Activated naive CD4-positive, alpha-beta T cell treated with anti-CD3 and anti-CD28 coated beads, Interleukin-2, amount 50 U/mL, for 72 hours (primary cell): Measurements from ENCODE around the gene ZNF674. TPM values are rescaled to one million over a fixed set of nuclear protein-coding genes. Genes with fewer than 3 reads are reported as not detected.

Experiments
- ATAC-seq, 2 donors: fragments of 150-1000 bp; cut with Tn5 transposase; 2 replicates each; pipeline ENCODE4 v1.10.0; 2021; ENCODE audit warnings: mild to moderate bottlenecking in 2 of 2, moderate library complexity in 2 of 2
- DNase-seq, 2 donors: peaks; one replicate each; pipeline ENCODE4 v3.0.0; 2021 to 2022; ENCODE audit warnings: low spot score in 2 of 2
- H3K27ac Mint-ChIP-seq, 2 donors: one replicate each; pipeline ENCODE4 v1.8.0; 2022; ENCODE audit warnings: mild to moderate bottlenecking in 2 of 2, mixed read lengths in 2 of 2
- H3K36me3 Mint-ChIP-seq, 2 donors: one replicate each; pipeline ENCODE4 v1.8.0; 2022; ENCODE audit warnings: mixed read lengths in 2 of 2
- H3K9me3 Mint-ChIP-seq, 2 donors: one replicate each; pipeline ENCODE4 v1.8.0; 2022; ENCODE audit warnings: mixed read lengths in 2 of 2
- total RNA-seq, 2 donors: library from RNA; stranded (reverse); gene quantifications; one replicate each; pipeline ENCODE4 v1.2.3, GENCODE V29; 2022

ZNF674 gene
- total RNA-seq: 1 to 10 TPM; 2.3 to 3.1 TPM

DNA sequence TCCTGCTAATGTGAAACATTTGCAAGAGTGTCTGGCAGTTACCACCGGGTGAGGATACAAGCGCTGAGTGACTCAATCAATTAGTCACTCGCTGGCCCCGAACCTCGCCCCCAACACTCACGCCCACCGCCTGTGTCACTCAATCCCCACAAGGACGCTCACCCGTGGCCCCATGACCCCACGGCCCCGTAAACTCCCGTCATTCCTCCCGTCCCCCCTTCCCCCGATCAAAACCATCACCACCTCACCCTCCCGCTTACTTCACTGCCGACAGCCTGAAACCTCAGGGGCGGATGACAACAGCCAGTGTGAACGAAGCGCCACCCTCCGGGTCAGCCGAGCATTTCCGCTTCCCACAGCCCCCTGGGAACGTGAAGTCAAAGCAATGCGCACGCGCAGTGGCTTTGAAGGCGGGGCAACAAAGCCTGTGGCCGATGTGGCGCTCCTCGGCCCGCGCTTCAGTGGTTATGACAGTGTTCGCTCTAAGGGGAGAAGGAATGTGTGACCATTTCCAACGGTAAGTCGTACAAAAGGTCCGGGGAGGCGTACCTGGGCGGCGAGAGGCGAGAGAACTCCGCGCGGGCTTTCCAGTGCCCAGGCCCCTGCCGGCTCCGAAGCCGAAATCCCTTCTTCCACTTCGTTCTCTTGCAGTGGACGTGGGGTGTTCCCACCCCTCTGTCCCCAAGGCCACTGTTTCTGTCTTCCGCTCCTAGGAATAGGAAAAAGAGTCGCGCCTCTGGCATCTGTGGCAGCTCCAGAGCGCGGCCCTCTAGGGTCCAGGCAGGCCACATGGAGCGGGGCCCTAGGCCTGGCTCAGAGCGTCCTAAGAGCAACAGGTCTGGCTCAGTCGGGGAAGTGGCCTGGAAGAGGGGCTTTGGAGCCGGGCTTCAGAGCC is at the start of gene ZNF674:
Gene ZNF674 (minus strand): TSS at position 311 of the 895 bp plus-strand sequence. CDS start 3,334 bp downstream, outside the sequence.
- peaks cover 4 to 6% of the 10 kb centered on the region in 2 donors for H3K36me3 Mint-ChIP-seq
- H3K27ac Mint-ChIP-seq: peak within 1 kb of the TSS; percentile 86 to 96
- ATAC-seq (peak; percentile 89 to 93), DNase-seq (peak; percentile 88 to 91)
- no peaks in the 10 kb centered on the region for H3K9me3 Mint-ChIP-seq

GRCh38 chrX:46589977-46590723 is 44.9 kb upstream of the ZNF674 start:
- ATAC-seq (no peak), DNase-seq (no peak)
- Mint-ChIP-seq H3K9me3 (no peaks in the 10 kb centered on the region), H3K36me3 (no peaks in the 10 kb centered on the region), H3K27ac (no peak overlapping the region)

DNA sequence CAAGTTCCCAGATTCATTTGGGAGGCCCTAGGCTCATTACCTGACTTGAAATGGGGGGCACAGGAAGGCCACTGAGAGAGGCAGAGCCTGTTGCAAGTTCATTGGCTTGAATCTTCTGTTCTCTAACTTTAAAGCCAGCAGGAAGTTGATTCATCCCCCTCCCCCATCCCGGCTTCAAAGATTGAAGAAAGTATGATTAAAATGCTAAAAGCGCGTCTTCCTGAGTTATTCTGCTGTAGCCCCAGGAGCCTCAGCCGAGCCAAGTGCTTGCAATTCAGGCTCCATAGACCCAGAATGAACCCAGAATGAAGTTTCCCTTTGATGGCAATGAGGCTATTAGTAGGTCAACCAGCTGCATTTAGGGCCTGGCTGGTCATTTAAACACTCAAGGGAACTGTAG is 43.0 kb upstream of the ZNF674 start:
- ATAC-seq (peak; percentile 29 to 46), DNase-seq (peak in 1 of 2 donors; percentile 38)
- H3K36me3 Mint-ChIP-seq: no peaks in the 10 kb centered on the region
- peak overlapping the region; percentile 68 to 81 for H3K27ac Mint-ChIP-seq
- no peaks in the 10 kb centered on the region for H3K9me3 Mint-ChIP-seq

DNA sequence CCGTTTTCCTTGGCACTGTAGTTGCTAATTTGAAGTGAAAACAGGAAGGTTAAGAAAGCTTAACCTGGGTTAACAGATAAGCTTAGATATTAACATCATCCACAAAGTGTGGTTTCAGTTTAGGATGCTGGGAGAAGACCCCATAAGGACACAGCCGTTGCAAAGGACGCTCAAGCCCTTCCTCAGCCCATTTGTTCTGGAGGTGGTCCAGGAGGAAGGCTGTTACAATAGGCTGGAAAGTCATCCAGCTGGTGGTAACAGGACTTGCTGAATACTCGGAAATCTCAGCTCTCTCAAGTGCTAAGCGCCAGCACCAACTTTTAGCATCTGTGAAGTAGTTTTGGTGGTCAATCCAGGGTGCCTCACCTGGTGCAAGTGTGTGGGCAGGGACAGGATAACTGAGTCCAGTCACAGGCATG is 42.5 kb upstream of the ZNF674 start:
- Mint-ChIP-seq H3K36me3 (no peaks in the 10 kb centered on the region), H3K9me3 (no peaks in the 10 kb centered on the region), H3K27ac (peak overlapping the region in 1 of 2 donors; percentile 68)
- DNase-seq (no peak), ATAC-seq (peak; percentile 21 to 62)

GRCh38 chrX:46587158-46587557 is 41.9 kb upstream of the ZNF674 start:
- peak; percentile 75 to 87 for ATAC-seq
- Mint-ChIP-seq H3K36me3 (no peaks in the 10 kb centered on the region), H3K9me3 (no peaks in the 10 kb centered on the region), H3K27ac (peak overlapping the region in 1 of 2 donors; percentile 74)
- no peak for DNase-seq

GRCh38 chrX:46584736-46585135 is 39.5 kb upstream of the ZNF674 start:
- ATAC-seq (no peak), DNase-seq (no peak)
- H3K9me3 Mint-ChIP-seq: no peaks in the 10 kb centered on the region
- no peaks in the 10 kb centered on the region for H3K36me3 Mint-ChIP-seq
- H3K27ac Mint-ChIP-seq: no peak overlapping the region

DNA sequence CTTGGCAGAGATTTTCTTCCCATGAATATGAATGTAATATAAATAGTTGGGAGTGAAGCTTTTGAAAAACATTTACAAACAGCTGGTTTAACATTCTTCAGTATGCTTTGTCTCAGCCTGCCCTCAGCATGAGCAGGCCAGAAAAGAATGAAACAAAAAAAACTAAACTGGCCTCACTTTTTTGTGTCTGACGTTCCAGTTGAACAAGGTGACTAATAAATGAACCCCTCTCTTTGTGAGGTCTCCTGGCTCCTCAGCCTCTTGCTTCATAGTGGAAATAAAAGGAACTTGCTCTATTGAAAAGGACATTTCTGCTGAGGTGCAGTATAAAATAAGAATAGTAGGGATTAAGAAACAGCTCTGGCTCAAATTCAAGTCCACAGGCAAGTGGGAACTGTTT is 37.7 kb upstream of the ZNF674 start:
- DNase-seq: no peak
- H3K36me3 Mint-ChIP-seq: no peaks in the 10 kb centered on the region
- no peak overlapping the region for H3K27ac Mint-ChIP-seq
- no peaks in the 10 kb centered on the region for H3K9me3 Mint-ChIP-seq
- no peak for ATAC-seq

GRCh38 chrX:46582325-46582724 is 37.1 kb upstream of the ZNF674 start:
- ATAC-seq (no peak), DNase-seq (no peak)
- Mint-ChIP-seq H3K36me3 (no peaks in the 10 kb centered on the region), H3K27ac (no peak overlapping the region), H3K9me3 (no peaks in the 10 kb centered on the region)

GRCh38 chrX:46580613-46581012 is 35.4 kb upstream of the ZNF674 start:
- DNase-seq: no peak
- no peak for ATAC-seq
- H3K9me3 Mint-ChIP-seq: no peaks in the 10 kb centered on the region
- H3K27ac Mint-ChIP-seq: no peak overlapping the region
- no peaks in the 10 kb centered on the region for H3K36me3 Mint-ChIP-seq

DNA sequence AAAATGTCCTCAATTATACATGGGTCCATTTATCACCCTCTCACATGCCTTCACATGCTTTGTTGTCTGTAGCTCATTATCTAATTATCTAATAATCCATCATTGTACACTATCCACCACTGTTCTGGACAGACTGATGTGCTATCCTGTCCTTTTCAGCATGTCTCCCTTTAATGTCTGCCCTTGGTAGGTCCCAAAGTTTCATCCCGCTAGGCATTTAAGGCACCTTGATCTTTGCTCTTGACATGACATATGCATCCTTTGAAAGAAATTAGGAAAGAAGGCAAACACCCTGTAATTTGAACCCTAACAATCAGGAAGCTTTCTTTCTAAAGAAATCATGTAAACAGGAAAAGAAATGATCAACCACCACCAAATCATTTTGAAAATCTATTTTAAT is 34.0 kb upstream of the ZNF674 start:
- H3K9me3 Mint-ChIP-seq: no peaks in the 10 kb centered on the region
- ATAC-seq: no peak
- no peaks in the 10 kb centered on the region for H3K36me3 Mint-ChIP-seq

DNA sequence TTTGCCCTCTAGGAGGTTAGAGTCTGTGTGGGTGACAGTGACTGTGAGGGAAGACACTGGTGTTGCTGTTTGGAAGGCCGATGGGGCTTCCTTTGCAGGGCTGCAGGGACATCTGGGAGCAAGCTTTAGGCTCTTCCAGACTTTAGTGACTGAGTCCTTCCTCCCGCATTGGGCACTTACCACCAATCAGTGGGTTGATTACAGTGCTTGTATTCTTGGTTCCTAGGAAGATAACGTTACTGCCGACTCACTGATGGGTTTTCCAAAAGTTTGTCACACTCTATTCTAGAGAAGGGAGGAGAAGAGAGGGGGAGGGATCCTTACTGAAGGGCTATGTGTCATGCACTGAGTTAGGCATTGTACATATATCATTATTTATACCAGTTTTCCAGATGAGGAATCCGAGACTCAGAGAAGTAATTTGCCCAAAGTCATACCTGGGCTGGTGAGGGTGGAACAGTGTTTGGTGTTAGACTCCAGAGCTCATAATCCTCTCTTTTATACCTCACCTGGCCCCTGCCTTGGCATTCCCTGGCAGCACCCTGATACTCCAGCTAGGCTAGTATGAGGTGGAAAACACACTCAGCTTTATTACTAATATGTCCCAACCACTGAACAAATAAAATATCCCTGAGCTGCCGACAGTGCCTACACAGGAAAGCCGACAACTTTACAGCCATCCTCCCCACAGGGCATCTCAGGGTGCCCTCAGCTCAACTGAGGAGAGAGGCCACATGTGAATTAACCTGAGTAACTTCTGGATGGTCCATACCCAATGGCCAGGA is 32.2 kb upstream of the ZNF674 start:
- H3K27ac Mint-ChIP-seq: no peak overlapping the region
- no peak for ATAC-seq
- no peaks in the 10 kb centered on the region for H3K9me3 Mint-ChIP-seq
- no peaks in the 10 kb centered on the region for H3K36me3 Mint-ChIP-seq
- DNase-seq: no peak

More for the DNA sequence above, 34.0 kb upstream of the ZNF674 start:
- no peak overlapping the region for H3K27ac Mint-ChIP-seq
- DNase-seq: no peak

GRCh38 chrX:46576458-46576857 is 31.2 kb upstream of the ZNF674 start:
- Mint-ChIP-seq H3K27ac (no peak overlapping the region), H3K36me3 (no peaks in the 10 kb centered on the region), H3K9me3 (no peaks in the 10 kb centered on the region)
- ATAC-seq (no peak), DNase-seq (no peak)

DNA sequence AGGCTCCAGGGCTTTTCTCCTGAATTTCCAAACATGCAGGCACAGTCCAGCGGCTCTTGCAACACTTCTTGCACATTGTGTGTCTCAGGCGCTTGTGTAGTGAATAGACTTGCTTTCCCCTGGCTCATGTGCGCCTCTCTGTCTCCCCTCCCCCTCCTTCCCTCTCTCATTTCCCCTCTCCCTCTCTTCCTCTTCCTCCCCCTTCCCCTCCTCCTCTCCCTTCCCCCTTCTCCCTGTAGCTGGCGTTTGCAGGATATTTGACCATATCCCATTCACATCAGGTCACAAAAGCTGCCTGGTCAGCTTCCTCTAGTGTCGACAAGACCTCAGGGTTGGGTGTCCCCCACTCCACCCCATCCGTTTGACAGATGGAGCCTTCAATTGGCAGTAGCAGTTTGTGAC is 30.8 kb upstream of the ZNF674 start:
- no peak overlapping the region for H3K27ac Mint-ChIP-seq
- DNase-seq: no peak
- H3K9me3 Mint-ChIP-seq: no peaks in the 10 kb centered on the region
- no peaks in the 10 kb centered on the region for H3K36me3 Mint-ChIP-seq
- no peak for ATAC-seq

DNA sequence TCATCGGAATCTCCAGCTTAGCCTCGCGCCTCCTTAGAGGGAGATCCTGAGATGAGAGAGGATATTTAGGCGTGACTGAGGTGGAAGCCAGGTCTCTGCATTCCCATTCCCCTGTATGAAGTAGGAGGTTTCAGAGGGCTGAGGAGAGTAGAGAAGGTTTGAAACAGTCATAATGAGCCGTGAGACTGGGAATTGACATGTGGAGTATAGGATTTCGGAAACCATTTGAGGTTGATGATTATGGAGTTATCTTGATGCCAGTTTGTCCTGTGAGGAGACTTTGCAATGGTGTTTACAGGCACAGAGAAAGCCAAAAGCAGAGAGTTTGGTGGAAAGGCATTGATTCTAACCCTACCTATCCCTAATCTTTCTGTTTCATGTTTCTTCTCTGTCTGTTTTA is 30.4 kb upstream of the ZNF674 start:
- H3K27ac Mint-ChIP-seq: no peak overlapping the region
- H3K36me3 Mint-ChIP-seq: no peaks in the 10 kb centered on the region
- no peak for ATAC-seq
- no peaks in the 10 kb centered on the region for H3K9me3 Mint-ChIP-seq
- DNase-seq: no peak

GRCh38 chrX:46574774-46575381 is 29.7 kb upstream of the ZNF674 start:
- no peak overlapping the region for H3K27ac Mint-ChIP-seq
- peak in 1 of 2 donors; percentile 44 for DNase-seq
- H3K9me3 Mint-ChIP-seq: no peaks in the 10 kb centered on the region
- peak in 1 of 2 donors; percentile 34 for ATAC-seq
- H3K36me3 Mint-ChIP-seq: no peaks in the 10 kb centered on the region
